Embryonic facial prominence (tissue), 1 donor: ENCODE data around the gene ARHGEF3.

ENCODE experiments used
- DNase-seq: peaks from one replicate; pipeline ENCODE4 v3.0.0-alpha.2; 2016; ENCODE audit errors: extremely low spot score

ARHGEF3 gene

DNA sequence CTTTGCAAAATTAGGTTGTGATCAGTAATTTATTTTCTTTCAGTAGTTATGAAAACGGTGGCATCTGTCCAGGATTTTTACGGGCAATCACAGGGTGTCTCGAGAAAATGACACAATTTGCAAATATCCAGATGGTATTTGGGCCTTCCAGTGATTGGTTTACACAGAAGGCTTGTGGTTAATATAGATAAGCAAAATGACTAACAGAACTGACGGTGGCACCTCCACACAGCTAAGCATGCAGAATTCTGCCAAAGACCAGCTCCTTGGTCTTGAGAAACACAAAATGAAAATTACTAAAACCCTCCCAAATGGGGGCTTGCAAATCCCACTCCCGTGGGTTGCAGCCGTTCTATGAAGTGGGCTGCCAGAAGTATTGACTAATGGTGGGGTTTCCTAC, 5.5 kb downstream of the ARHGEF3 start:
- DNase-seq, result no peak

DNA sequence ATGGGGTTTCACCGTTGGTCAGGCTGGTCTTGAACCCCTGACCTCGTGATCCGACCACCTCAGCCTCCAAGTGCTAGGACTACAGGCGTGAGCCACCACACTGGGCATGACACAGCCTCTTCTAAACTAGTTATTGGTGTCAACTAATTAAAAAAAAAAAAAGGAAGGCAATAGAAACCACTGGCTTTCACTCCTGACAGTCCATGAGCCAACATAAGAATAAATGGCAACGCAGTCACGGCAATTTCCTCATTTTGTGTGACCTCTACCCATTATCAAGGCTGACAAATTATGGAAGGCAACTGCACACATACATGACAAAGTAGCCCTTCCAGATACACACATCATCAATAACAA, 5.9 kb downstream of the ARHGEF3 start:
- DNase-seq, result no peak

DNA sequence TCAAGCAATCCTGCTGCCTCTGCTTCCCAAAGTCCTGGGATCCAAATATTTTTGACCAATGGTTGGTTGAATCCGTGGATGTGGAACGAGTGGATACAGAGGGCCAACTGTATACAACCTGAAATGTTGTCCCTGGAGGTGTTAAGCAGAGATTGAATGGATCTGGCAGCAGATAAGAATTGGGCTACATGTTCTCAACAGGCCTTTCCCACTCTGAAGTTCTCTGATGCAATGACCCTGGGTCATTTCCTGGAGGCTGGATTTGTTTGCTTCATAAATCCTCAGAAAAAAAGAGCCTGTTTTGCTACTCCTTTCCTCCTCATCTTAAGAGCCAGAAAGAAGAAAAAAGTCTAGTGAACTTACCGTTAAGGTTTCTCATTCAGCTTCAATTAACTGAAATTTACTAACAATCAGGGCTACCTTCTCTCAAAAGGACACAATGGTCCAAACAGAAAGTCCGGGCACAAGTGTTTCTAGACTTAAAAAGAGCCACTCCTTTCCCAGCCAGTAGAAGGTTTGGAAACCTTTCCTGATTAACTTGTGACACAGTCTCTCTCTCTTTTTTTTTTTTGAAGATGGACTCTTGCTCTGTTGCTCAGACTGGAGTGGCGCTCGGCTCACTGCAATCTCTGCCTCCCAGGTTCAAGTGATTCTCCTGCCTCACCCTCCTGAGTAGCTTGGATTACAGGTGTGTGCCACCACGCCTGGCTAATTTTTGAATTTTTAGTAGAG, 6.5 kb downstream of the ARHGEF3 start:
- no peak for DNase-seq

DNA sequence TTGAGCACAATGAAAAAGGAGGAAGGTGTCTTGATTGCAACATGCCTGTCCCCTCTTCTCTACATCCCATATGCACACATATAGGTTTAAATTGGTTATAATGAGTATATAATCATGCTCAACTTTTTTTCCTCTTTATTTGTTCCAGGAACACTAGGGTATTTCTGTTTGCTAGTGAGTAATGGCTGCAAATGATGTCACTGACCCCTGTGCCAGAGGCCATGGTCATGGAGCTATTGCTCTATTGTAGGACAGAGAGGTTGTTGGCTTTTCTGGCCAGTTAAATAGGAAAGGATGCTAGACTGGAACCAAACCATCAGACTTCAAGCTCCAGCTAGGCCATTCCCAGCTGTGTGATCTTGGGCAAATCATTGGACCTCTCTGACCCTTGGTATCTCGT, 9.6 kb downstream of the ARHGEF3 start:
- DNase-seq, result no peak

DNA sequence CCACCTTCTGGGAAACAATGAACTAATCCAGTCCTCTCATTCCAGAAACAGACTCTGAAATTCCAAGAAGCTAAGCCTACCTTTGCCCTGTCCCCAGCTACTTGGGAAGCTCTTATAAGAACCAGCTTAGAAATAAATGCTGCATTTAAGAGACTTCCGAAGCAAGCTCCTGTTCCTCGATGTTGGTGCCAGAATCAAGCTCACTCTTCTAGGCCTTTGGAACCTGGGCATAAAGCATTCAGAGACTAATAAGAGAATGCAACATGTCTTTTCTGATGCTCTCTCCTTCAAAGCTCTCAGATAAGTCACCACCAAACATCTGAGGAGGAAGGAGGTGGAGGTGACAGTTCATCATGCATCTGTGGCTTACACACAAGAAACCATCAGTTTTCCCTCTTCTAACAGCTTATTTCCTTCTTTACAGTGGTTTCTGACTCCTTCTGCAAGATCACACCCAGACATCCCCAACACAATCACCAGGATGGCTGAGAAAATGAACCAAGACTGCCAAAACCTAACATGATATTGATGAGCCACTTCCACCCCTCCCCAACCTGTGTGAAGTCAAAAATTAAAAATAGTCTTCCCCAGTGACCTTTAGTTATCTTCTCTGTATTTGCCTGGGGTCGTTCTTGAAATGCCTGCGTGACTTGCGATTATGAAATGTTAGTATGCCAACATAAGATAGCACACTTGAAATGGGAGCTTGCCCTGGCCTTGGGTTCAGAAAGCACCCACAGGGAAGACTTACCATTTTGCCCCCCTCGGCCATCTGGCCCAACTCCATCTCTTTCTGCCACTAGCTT, 11.5 kb downstream of the ARHGEF3 start:
- no peak for DNase-seq

DNA sequence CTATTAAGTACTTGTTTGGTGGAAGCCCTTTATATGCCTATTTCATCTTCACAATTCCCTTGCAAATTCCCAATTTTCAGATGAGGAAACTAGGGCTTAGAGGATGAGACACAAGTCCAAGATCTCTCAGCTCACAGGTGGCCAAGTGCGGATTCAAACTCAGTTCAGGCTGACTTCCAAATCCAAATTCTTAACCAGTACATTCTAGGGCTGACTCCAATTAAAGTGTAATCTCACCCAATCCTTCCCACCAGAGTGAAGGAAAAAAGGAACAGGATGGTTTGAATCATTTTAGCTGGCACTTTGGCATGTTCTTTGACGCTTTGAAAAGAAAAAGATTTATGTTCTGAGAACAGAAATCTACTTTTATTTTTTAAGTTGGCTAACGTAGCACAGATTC, 12.7 kb downstream of the ARHGEF3 start:
- DNase-seq, result no peak

DNA sequence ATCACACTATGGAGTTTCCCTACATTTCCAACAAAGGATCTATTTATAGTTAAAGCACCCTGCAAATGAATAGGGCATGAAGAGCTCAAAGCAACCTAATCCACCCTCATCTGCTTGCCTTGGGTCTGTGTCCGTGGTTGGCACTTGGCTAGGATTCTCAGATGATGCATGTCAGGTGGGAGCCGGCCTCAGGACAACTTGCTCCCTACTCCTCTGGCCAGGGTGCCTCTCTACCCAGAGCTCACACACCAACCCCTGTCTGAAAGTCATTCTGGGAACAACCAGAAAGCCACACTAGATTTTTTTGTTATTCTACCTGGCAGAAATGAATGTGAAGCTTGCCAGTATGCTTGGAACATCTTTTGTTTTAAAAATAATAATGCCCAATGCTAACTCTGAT, 13.2 kb downstream of the ARHGEF3 start:
- no peak for DNase-seq

DNA sequence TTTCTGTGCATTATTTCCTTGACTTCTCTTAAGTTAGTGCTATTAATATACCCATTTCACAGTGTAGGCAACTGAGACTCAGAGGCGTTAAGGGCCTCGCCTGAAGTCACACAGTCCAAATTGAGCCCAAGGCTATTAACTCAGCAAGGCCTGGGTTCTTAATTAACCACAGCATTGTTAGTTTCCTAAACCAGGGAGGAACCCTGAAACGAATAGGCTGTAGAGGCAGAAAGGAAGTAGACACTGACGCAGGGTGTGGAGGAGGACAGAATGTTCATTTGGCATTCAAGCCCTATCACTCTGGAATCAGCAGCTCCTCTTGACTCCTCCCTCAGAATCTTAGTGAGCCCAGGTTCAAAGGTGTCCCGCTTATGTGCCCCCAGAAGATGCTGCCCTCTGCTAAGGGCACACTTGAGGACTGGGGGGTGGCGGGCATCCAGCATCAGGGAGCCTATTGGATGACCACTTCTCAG, 13.9 kb downstream of the ARHGEF3 start:
- DNase-seq, result no peak

DNA sequence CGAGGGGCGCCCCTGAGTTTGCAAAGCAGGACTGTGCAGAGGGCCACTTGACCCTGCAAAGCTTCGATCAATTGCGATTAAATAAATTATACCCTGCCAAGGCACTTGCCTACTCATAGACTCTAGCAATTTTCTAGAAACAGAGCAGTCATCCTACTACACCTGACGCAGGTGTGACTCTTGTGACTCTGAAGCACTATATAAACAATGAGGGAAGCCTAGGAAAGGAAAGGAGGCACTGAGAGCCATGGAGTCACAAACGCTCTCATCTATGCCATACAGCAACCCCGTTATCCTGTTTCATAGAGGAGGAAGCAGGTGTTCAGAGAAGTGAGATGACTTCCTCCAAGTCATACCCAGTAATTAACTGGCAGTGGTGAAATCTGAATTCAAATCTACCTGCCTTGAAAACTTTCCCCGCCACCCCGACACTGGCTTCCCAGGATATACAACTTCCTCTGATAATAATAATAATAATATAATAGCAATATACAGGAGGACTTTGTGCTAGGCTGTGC, 14.4 kb downstream of the ARHGEF3 start:
- no peak for DNase-seq

DNA sequence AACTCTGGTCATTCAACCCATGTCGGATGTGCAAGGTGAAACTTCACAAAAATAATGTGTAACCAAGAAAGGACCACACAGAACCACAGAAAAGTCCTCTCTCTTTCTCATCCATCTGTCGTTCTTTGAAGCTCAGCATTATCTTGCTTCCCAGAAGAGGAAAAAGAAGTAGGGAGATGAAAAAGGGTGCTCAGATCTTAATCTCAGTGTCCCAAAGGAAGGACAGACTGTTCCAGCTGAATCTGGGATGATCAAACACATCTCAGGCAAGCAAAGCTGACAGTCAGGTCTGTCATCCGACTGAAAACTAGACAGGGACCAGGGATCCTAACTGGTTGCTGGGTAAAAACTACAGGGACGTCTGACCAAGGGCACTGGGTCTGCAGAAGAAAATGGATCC, 16.2 kb downstream of the ARHGEF3 start:
- DNase-seq, result no peak

DNA sequence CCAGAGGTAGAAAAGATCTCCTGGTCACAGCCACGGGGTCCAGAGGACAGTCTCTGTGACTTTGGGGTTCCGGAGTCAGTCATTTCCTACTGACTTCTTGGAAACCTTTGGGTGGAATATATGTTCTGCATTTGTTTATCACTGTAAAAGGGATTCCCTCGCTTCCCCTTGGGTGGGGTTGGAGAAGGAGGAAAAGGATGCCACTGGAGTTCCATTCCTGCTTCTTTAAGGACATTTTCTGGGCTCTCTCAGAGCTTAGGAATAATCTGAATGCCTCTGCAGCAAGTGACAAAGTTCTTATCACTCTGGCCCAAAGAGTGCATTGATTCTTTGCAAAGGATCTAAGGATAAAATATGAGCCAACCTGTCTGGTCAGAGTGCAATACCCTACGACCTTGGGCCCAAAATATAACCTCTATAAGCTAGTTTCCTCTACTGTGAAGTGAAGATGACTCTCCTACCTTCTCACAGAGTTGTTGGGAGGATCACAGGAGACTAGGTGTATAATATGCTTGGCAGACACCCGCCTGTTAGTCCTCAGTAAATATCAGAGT, 17.2 kb downstream of the ARHGEF3 start:
- DNase-seq, result no peak

DNA sequence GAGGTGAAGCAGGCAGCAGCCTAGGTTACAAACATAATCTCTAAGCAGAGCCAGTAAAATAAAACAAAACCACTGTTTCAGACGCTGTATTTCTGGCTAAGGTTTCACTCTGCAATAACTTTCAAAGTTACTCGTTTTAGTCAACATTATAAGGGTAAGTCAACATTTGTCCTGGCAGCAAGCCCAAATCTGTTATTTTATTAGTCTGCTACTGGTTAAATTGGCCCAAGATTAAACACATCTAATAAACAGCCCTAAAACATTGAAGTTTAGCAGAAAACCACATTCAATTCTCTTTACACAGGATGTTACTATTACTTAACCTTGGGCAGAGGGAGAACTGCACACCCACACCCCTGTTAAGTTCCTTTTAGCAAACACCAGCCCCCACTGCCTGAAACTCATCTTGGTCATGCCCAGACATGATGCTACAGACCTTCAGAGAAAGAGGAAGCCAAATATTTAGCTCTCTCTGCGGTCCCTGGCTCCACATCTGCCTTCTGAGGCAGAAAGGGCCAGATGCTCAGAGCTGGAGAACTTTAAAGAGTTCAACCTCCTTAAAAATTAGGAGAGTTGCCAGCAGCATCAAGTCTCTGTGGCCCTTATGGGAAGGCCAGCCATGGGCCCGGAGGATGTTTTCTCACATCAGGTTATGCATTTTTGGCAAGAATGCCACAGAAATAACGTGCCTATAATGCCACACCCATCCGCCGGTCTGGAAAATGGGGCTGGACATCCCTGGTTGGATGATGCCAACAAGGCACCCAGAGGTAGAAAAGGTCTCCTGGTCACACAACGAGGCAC, 17.9 kb downstream of the ARHGEF3 start:
- no peak for DNase-seq

DNA sequence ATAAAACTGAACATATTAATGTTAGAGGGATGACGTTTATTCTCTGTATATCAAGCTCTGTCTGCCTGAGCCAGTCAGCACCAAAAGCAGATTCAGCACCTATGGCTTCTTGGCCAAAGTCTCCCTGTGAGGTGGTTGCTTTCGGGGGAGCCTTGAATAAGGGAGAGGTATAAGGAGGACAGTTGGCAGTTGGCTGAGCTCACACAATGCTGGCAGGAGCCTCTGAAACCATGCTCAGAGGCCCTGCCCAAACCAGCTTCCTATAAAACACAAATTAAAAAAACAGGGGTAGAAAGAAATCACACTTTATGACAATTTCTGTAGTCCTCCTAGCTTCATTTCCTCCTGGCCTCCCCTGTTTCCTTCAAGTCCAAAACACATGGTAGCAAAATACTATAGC, 18.8 kb downstream of the ARHGEF3 start:
- no peak for DNase-seq

DNA sequence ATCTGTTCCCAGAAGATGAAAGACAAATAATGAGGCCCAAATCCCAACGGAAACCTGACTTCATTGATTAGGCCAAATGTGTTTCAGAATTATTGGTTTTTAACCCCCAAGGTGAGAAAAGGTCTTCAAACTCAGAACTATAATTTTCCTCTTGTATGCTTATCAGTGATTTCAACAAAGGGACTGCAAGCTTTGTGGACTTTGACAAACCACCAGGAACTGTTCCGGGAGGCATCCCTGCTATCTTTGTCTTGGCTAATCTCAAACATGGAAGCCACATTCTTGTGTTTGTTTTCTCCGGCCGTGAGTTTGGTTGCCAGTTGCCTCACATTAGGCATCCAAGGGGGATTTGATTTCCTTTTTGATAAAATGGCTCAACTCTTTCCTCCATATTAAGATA, 19.5 kb downstream of the ARHGEF3 start:
- DNase-seq, result no peak

DNA sequence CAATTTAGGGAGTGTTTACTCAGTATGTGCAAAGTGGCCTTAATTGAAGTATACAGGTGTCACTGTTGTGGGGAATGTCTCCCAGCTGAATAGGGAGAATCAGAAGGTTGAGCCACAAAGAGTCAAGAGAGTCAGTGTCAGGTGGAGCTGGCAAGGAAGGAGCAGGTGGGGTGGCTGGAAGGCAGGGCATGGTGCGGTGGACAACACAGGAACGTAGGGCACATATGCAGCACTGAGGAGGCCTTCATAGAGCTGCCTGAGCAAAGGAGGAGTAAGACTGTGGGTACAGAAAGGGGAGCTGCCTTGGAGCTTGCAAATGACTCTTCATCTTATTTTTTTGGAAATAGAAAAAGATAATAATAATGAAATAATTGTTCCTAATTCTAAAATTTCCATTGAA, 20.0 kb downstream of the ARHGEF3 start:
- DNase-seq, result no peak

DNA sequence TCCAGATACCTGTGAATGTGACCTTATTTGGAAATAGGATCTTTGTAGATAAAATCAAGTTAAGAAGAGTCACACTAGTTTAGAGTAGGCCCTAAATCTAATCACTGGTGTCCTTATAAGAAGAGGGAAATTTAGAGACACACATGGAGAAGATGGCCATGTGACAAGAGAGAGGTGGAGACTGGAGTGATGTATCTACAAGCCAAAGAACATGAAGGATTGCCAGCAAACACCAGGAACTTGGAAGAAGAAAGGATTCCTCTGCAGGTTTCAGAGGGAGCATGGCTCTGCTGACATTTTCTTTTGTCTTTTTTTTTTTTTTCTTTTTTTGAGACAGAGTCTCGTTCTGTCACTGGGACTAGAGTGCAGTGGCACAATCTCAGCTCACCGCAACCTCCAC, 20.8 kb downstream of the ARHGEF3 start:
- DNase-seq, result no peak

DNA sequence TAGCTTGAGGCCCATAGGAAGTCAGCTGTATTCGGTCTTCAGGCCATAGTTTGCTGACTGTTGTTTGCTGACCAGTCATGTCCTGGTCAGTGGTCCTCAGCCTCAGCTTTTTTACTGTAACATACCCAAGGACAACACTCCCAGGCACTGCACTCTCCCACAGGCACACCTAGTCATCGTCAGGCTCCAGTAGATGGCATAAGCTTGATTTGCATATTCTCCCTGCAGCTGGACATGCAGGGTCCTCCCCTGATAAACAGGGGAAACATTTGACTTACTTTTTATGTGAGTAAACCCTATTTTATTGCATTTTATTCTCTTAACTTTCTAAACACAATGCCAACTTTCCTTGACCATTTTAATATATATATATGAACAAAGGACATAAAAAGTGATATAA, 22.9 kb downstream of the ARHGEF3 start:
- DNase-seq, result no peak

DNA sequence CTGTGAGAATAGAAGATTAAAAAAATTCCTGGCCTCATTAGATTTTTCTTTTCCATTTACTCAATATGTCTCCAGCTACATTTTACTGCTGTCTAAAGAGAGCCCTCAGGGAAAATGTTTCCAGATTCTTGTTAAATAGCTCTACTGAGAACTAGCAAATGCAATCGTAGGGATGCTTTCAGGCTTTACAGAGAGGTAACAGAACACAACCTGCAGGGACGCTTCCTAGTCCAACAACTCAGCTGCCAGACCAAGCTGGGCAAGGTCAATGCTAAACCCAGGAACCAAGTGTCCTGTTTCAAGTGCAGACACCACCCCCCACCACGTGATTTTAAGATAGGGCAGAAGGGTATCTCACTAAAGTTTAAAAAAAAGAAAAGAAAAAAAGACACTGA, 25.2 kb downstream of the ARHGEF3 start:
- DNase-seq, result no peak

DNA sequence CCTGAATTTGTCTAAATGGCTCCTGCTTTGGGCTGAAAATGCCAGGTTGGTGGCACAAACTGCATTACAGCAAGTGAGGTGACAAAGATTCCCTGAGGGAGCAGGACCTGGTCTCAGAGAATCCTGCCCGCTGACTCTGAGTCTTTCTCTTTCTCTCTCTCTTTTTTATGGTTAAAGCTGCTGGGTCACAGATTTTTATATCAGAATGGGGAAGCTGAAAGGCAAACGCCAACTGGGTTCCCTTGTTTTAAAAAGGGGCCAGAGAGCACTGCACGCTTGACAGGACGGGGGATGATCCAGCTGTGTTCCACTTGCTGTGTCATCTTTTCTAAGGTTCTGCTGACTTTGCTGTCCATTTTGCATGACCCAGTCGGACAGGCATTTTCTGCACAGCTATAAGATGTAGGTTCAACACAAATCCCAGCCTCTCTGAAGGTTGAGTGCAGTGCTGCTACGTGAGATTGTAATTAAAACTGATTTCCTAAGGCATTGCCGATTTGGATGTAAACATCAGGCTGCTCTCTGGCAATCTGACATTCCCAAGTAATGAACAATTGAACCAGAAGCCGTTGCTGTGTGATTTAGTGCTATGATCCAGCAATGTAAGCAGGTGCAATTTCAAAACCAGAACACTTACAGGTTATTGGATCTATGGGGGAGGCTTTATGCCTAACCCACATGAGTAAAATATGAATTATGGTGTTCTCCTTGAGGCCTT, 25.8 kb downstream of the ARHGEF3 start:
- no peak for DNase-seq

DNA sequence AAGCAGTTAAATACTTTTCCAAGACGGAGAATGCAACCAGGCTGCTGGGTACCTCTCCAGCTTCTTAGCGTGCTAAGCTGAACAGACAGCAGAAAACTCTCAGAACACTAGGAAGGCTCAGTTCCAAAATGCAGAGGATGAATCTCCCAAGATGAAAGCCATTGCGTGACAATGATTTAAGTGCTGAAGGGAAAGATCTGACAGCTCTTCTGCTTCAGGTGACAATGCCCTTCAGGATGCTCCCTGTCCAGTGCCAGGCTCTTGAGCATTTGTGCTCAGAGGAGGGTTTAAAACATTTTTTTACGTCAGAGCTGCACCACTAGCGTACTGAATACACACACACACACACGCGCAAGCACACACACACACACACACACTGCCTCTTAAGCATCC, 26.3 kb downstream of the ARHGEF3 start:
- DNase-seq, result no peak

DNA sequence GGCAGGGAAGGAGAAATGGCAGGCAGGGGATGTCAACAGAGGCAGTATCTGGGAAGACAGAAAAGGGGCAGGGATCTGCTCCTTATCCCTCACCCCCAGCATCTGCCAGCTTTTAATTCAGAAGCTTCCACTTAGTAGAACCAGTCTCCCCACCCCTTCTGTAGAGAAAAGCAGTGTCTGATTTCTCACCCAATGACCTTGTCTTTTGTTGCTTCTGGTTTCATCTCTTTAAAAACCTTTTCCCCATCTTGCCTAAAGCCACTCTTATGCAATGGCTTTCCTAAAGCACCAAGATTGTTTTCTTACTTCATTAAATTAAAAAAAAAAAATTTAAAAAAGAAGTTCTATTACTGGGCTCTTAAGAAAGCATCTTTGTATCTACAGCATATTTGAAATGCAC, 27.8 kb downstream of the ARHGEF3 start:
- no peak for DNase-seq
